Measurements from ENCODE around the gene ZBTB47.

Gene ZBTB47

DNA sequence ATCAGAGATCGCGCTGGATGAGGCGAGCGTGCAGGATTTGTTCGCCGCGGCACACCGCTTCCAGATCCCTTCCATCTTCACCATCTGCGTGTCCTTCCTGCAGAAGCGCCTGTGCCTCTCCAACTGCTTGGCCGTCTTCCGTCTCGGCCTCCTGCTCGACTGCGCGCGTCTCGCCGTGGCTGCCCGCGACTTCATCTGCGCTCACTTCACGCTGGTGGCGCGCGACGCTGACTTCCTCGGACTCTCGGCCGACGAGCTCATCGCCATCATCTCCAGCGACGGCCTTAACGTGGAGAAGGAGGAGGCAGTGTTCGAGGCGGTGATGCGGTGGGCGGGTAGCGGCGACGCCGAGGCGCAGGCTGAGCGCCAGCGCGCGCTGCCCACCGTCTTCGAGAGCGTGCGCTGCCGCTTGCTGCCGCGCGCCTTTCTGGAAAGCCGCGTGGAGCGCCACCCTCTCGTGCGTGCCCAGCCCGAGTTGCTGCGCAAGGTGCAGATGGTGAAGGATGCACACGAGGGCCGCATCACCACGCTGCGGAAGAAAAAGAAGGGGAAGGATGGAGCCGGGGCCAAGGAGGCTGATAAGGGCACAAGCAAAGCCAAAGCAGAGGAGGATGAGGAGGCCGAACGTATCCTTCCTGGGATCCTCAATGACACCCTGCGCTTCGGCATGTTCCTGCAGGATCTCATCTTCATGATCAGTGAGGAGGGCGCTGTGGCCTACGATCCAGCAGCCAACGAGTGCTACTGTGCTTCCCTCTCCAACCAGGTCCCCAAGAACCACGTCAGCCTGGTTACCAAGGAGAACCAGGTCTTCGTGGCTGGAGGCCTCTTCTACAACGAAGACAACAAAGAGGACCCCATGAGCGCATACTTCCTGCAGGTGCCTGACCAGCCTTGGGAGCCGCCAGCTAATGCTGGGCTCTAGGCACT, 32.7 kb downstream of the ZBTB47 start:
- no peak for DNase-seq

DNA sequence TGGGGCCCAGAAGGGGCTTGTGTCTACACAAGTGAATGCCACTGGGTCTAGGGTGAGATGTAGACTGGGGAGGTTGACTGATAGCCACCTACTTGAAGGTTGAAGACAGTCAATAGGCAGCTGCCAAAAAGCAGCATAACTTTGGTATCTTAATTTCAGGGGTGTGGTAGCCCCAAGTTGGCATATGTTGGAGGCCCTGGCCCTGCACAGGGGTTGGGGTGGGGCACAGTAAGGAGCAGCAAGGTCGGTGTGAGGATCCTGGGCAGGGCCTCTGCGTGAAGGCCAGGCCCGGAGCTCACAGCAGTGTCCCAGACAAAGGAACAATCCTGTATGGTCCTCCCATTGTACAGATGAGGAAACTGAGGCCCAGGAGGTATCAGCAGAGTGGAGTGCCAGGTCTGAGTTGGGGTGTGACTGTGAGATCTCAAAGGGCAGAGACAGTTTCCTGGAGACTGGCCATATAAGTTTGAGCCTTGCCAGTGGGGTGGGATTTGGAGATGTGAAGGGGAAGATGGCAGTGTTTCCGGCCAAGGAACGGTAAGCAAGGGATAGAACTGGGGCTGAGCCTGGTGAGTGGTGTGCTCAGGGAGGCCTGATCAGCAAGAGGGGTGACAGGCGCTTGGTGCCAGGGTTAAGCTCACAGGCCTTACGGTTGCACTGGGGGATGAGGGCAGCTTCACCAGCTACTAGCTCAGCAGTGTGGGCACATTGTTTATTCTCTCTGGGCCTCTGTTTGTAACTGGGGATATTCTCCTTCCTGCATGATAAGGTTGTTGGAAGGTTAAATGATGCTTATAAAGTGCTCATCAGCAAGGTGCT, 33.5 kb downstream of the ZBTB47 start:
- DNase-seq, result no peak

DNA sequence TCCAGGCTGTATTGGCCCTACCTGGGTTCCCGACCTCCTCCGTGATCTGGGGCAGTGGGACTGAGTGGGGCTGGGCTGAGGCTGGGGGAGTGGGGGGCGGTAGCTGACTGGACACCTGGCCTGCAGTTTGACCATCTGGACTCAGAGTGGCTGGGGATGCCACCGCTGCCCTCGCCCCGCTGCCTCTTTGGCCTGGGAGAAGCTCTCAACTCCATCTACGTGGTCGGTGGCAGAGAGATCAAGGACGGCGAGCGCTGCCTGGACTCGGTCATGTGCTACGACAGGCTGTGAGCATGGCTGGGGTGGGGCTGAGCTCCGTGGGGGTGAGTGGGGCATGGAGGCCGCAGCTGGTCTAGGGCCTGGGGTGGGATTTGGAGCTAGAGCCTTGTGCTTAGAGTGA, 34.5 kb downstream of the ZBTB47 start:
- DNase-seq, result no peak

DNA sequence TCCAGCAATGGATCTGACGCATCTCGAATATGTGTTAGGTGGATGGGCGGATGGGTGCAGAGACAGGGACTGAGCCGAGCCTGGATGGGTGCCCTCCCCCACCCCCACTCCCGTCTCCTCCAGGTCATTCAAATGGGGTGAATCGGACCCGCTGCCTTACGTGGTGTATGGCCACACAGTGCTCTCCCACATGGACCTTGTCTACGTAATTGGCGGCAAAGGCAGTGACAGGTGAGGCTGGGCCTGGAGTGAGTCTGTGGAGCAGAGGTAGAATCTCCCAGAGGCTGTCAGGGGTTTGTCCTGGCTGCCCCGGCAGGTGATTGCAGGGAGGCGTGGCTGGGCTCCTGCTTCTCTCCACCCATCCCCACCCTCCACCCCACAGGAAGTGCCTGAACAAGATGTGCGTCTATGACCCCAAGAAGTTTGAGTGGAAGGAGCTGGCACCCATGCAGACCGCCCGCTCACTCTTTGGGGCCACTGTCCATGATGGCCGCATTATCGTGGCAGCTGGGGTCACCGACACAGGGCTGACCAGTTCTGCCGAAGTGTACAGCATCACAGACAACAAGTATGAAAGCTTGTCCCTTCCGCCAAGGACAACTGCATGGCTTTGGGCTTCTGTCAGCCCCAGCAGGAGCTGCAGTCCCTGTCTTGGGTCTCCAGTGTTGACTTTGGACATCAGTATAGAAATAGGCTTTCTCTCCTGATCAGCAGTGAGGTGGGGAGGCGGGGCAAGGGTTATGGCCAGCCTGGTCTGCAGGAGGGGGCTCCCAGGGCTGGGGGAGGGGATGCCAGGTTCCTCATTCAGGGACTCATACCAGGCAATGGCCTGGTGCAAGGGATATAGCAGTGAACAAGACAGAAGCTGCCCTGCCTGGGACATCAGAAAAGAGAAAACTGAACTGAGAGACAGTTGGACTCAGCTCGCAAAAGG, 35.3 kb downstream of the ZBTB47 start:
- DNase-seq, result no peak

DNA sequence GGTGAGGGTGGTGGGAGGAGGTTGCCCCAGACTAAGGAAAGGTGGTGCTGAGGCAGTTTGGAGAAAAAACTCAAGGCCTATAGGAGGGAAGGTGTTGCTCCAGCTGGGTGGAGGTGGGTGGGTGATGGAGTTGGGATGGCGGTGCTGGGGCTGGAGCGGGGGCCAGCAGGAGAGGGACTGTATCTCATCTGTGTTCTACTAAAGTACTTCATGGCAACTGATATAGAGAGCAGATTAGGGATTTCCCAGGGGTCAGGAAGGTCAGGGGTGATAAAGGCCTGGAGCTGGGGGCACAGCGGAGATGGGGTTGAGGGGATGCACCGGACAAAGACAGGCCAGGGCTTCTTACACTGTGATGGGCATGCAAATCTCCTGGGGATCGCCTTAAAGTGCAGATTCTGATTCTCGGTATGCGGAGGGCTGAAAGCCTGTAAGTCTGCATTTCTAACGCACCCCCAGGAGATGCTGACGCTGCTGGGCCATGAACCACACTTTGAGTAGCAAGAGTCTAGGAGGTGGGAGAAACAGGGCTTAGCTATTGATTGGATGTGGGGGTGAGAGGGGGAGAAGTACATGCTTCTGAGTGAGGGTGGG, 36.0 kb downstream of the ZBTB47 start:
- no peak for DNase-seq

DNA sequence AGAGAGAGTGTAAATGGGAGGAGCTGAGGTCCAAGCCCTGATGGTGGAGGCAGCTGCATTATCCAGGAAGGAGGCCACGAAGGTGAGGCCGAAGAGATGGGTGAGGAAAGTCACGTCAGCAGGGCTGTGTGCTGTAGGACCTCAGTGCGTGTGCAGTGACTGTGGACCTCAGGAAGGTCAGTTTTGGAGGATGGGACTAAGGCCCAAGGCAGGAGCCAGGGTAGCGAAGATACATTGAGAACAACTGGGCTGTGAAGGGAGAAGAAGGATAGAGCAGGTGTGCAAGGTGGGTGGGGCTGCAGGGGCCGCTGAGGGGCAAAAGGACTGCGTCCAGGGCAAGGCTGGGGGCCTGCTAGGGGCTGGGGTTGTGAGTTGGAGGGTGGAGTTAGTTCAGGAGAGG, 36.7 kb downstream of the ZBTB47 start:
- no peak for DNase-seq

DNA sequence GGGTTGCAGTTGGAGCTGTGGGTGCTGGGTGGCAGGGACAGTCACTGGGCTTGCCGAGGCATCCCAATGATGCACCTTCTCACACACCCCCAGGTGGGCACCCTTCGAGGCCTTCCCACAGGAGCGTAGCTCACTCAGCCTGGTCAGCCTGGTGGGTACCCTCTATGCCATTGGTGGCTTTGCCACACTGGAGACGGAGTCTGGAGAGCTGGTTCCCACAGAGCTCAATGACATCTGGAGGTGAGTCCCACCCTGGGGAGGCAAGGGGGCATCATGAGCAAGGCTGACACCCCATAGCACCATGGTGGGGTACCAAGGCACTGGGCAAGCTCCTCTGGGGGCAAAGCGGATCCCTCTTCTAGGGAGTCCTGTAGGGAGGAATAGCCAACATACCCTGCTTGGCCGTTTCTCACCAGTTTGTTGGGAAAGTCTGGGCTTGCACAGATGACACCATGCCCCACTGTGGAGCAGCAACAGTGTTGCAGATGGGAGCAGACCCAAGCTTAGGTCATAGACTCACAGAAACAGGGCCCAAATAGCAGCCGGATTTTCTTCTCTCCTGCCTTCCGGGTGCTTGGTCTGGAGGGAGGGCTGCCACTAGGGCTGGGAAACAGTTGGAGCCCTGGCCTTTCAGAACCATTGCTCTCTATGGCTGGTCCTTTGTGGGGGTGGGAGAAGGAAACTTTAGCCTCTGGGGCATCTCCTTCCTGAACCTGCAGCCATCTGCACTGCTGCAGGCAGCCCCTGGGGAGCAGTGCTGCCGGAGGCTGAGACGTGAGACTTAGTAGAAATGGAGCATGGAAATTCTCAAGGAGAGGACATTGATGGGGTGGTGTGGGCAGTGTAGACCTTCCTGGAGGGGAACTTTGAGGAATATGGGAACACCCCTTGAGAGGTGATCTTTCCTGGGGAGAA, 37.5 kb downstream of the ZBTB47 start:
- DNase-seq, result no peak

DNA sequence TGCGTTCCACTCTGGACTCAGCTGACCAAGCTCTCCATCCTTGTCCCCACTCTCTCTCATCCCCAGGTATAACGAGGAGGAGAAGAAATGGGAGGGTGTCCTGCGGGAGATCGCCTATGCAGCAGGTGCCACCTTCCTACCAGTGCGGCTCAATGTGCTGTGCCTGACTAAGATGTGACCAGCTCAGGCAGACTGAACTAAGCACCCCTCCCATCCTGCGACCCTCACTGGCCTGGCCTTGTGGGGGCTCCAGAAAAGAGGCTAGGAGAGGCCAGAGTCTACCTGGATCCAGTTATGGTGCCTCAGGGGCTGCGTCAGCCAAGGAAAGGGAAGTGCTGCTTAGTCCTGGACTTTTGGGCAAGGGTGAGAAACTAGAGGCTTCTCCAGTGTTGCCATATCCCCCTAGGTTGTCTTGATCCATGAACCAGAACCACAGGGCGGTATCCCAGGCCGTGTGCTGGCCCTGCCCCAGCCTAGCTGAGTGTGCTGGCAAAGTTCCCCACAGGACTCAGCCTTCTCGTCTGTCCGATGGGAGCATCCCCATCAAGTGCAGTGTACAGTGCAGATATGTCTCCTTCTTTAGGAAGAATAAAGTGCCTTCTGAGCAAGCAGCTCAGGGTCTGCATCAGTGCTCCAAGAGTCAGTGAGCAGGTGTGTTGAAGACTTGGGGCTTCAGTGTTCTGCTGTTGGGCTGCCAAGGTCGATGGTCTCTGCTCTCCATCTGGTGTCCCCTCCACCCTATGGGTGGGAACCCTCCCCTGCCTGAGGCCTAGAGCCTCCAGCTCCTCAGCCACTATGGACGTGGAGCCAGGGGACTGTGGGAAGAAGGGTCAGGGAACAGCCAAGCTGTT, 38.5 kb downstream of the ZBTB47 start:
- no peak for DNase-seq

DNA sequence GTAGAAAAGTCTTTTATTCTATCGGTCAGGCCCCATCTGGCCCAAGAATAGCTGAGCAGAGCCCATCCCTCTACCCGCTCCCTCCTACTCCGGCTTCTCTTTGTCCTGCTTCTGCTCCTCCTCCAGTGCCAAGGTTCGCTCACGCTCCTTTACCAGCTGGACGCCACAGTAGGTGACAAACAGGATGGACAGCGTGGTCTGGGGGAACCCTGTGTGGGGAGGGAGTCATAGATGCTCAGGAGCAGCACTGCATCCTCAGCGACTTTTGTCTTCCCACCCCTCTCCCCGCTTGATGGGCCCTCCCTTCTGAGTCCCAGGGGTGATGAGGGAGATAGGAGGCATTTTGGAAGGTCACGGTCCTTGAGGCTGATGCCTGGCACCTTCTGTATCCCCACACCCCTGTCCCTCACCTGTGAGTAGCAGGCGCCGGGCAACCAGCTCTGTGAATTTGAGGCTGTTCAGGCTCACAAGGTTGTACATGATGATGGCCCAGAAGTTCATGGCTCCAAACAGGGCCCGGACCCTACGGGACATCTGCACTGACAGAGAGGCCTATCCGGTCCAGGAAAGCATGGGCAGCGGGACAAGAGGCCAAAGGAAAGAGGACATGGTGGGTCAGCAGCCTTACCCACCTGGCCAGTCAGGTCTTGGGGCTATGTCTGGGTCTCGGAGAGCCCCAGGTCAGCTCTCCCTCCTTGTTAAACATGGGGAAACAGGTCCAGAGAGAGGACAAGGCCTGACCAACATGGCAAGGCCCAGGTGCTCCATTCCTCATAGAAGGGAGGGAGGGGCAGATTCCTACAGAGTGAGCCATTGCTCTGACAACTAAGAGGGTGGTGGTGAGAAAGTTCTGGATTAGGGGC, 39.4 kb downstream of the ZBTB47 start:
- no peak for DNase-seq

DNA sequence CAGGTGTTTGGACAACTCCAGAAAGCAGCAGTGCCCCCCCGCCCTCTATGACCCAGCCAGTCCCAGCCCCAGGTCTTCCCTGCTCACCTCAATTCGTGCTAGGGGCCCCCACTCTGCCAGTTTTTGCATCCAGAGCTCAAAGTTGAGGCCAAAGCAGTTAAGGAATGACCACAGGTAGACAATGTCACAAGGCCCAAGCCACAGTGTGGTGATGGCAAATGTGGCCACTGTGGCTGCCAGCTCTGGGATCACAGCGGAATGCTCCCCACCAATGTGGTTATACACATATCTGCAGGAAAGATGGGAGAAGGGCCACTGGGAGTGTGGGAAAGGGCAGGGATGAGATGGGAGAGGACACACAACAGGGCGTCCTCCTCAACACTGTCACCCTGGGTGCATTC, 40.0 kb downstream of the ZBTB47 start:
- DNase-seq, result no peak

DNA sequence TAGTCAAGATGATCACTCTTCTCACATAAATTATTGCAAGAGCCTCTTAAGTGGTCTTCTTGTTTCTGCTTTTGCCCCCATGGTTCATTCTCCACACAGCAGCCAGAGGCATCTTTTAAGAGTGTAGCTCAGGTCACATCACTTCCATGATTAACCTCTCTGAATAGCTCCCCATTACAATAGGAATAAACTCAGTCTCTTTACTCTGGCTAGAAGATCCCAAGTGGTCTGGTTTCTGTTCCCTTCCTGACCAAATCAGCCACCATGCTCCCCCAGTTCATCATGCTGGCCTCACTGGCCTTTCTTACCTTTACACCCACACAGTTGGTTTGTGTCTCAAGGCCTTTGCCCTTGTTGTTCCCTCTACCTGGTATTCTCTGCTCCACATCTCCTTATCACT, 40.9 kb downstream of the ZBTB47 start:
- no peak for DNase-seq

DNA sequence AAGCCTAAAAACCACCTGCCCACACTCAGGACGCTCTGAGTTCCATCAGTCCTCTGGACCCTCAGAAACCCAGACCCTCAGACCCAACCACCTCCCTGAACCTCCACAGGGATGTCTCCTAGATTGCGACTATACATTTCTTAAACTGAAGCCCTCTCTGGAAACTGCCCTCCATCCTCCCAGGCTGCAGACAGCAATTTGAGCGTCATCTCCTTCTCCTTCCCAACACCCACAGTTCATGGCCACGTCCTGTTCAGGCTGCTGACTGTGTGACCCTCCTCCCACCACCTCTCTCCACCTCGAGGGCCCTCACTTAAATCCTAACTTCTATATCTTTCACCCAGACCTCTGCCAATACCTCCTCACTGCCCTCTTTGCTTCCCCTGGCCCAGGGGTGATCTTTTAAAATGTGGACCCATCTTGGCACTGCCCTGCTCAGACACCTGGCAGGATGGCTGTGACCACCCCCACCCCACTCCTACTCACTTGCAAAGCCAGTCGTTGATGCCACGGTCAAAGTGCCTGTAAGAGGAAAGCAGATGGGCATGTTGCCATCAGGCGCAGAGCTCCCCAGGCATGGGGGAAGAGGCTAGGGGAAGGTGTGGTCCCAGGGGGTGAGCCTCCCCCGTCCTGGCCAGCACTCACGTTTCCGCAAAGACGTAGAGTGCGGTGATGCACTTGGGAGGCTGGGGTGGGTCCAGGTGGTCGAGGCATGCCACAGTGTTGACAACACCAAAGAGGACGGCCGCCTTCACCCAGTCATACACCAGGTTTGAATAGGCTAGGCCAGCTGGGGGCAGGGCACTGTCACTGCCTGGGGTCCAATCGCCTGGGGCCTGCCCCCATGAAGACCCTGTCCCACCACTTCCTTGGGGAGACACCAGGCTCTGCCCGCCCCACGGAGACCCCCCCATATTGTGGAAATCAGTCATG, 43.1 kb downstream of the ZBTB47 start:
- DNase-seq, result no peak

DNA sequence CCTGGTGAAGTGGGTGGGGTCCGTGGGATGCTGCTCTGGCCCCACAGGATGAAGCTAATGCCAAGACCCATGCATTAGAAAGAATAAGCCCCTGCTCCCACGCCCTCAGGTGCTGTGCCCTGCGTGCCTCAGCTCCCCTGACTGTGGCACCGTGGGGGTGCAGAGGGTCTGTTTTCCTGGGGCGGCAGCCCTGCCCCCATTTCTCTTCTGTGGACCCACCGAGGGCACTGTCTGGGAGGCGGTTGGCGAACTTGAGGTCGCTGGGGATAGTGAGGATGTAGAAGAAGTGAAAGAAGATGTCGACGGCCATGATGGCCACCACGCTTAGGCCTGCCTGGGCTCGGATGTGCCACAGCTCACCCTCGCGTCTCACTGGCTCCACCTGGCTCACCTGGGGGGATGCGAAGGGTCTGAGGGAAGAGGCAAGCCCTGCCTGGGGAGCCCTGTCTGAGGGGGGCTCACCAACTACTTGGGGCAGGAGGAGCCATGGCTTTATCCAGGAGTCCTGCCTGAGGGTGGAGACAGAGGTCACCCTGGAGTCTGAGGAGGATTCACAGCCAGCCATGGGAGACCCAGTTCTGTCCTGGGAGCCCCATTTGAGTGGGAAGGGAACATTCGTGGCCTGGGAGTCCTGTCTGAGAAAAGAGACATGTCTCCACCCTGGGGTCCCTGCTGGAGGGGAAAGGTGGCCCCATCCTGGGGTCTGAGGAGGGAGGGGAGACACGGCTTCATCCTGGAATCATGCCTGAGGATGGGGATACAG, 44.0 kb downstream of the ZBTB47 start:
- no peak for DNase-seq

DNA sequence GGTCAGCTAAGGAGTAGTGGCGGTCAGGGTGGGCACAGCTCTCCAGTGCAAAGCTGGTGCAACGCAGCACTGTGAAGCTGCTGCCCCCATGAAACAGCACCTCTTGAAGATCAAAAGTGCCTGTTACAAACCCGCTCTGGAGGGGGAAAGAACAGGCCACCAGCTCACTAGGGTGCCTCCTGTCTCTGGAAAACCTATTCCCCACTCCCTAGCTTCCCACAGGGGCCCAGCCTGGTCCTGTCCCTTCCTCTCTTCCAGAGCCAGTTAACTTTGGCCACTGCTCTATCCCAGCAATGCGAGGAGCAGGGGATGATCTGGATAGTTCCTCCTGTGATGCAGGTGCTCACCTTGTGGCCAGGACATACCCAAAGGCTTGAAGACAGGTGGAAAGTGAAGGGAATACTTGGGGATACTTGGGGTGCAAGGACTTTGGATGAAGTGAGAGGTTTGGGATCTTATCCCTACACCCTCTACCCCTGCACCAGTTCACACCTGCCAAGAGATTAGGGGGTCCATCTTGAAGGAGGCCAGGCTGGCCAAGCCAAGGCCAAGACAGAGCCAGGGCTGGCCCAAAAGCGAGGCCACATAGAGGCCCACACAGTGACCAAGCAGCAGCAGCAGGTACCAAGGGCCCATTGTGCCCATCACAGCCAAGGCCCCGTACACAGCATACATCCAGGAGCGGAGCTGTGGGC, 44.9 kb downstream of the ZBTB47 start:
- no peak for DNase-seq

DNA sequence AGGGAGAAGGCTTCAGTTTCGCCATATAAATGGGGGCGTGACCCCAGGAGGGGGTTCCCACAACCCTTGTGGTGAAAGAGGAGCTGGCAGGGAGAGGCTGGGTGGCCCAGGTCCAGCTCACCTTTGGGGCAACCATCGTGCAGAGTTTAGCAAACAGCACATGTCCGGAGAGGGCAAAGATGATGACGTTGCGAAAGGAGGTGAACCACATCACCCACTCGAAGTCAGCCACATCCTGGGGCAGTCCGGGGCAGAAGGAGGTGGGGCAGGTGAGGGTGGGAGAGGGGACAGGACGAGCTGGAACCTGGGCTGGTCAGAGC, 45.4 kb downstream of the ZBTB47 start:
- DNase-seq, result no peak

DNA sequence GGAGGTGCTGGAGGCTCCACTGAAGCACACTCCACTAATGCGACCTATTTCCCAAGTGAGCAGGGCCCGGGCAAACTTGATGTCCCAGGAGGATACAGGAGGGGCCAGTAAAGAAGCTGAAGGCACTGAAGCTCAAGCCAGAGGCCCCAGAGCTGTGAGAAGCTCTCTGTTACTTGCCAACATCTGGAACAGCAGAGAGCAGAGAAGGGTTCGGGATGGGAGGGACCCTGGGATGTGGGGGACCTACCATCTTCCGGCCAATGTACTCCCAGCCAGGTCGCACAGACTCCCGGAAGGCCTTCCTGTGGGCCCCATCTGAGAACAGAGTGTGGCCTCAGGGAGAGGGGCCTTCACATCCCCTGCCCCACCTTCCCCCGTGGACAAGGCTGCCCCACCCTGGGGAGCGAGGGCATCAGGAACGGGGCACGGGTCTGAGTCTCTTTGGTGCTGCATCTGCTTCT, 46.0 kb downstream of the ZBTB47 start:
- no peak for DNase-seq

Measured in fibroblast of skin of abdomen (primary cell).